ENCODE results near the gene ABLIM1.
A peak's percentile ranks its signal among the peaks of the same experiment; 100 is the strongest.

- TF ChIP-seq STAT1 (IDR thresholded peaks at IDR 0.05; ENCODE audit: unreplicated experiment) = no peak
- TF ChIP-seq CTCF (conservative IDR thresholded peaks at IDR 0.05; ENCODE audit: low read depth in 2 of 2) = peak in 1 of 2 experiments; percentile 25; a peak in 3 of 4 replicates
- TF ChIP-seq EZH2 (IDR thresholded peaks at IDR 0.05; ENCODE audit: low read depth, unreplicated experiment) = no peak
- TF ChIP-seq CREB1 (CRISPR knock-in tag; IDR thresholded peaks at IDR 0.05; ENCODE audit: low read depth) = no peak
- TF ChIP-seq POLR2AphosphoS5 (IDR thresholded peaks at IDR 0.05; ENCODE audit: low read depth) = no peak
Observed at GRCh38 chr10:114386452-114386851, 271.6 kb downstream of the ABLIM1 start.
